GM23338 (cell line): ENCODE results near the gene HMGN4. TPM values are rescaled to one million over a fixed set of nuclear protein-coding genes. Genes with fewer than 3 reads are reported as not detected.
"Not testable (repeated sequence)": the region's sequence is repeated elsewhere in the genome, so short reads cannot be mapped to it uniquely, and the experiment has no call there.

Source experiments
- ATAC-seq: fragments of 200-7000 bp; cut with Tn5 transposase; 3 replicates; pipeline ENCODE4 v1.9.1; 2020
- DNase-seq: peaks from one replicate; pipeline ENCODE4 v3.0.0-alpha.2; 2015; ENCODE audit warnings: low spot score
- H2AFZ ChIP-seq: fragments of 200-600 bp; sonication (generic); 2 replicates; pipeline ENCODE4 v1.8.0; 2016; ENCODE audit warnings: antibody characterized with exemption, mild to moderate bottlenecking, moderate library complexity
- H3F3A ChIP-seq: fragments of 200-600 bp; sonication (generic); replicated peaks from 2 replicates; pipeline ENCODE4 v1.8.0; 2017; ENCODE audit warnings: antibody characterized with exemption, mixed run types, low read depth
- H3K27ac ChIP-seq: fragments of 200-600 bp; sonication (generic); 2 replicates; pipeline ENCODE4 v1.6.1; 2016; ENCODE audit warnings: low read depth
- H3K27me3 ChIP-seq: fragments of 200-600 bp; sonication (generic); 2 replicates; pipeline ENCODE4 v1.8.0; 2016; ENCODE audit warnings: mild to moderate bottlenecking, mixed run types, moderate library complexity; ENCODE audit not compliant: insufficient read depth
- H3K36me3 ChIP-seq: fragments of 200-600 bp; sonication (generic); 2 replicates; pipeline ENCODE4 v1.8.0; 2016; ENCODE audit warnings: mild to moderate bottlenecking; ENCODE audit not compliant: insufficient read depth
- H3K4me1 ChIP-seq: fragments of 200-600 bp; sonication (generic); 2 replicates; pipeline ENCODE4 v1.8.0; 2016; ENCODE audit warnings: mild to moderate bottlenecking, moderate library complexity; ENCODE audit not compliant: insufficient read depth
- H3K4me2 ChIP-seq: fragments of 200-600 bp; sonication (generic); 2 replicates; pipeline ENCODE4 v1.7.1; 2017; ENCODE audit warnings: mixed run types
- H3K4me3 ChIP-seq: fragments of 200-600 bp; sonication (generic); 2 replicates; pipeline ENCODE4 v1.6.1; 2016; ENCODE audit warnings: mixed run types
- H3K79me2 ChIP-seq: fragments of 200-600 bp; sonication (generic); replicated peaks from 2 replicates; pipeline ENCODE4 v1.8.0; 2017; ENCODE audit warnings: mild to moderate bottlenecking; ENCODE audit not compliant: insufficient read depth
- H3K9me2 ChIP-seq: fragments of 200-600 bp; sonication (generic); 2 replicates; pipeline ENCODE4 v1.8.0; 2017; ENCODE audit not compliant: insufficient read depth
- H4K20me1 ChIP-seq: fragments of 200-600 bp; sonication (generic); replicated peaks from 2 replicates; pipeline ENCODE4 v1.8.0; 2017; ENCODE audit warnings: mild to moderate bottlenecking; ENCODE audit not compliant: insufficient read depth
- H3K27ac Mint-ChIP-seq: 2 replicates; pipeline ENCODE4 v1.8.0; 2020; ENCODE audit warnings: inconsistent platforms, mild to moderate bottlenecking, moderate library complexity, mixed read lengths
- H3K27me3 Mint-ChIP-seq: 3 replicates; pipeline ENCODE4 v1.8.0; 2022; ENCODE audit warnings: low read depth, mild to moderate bottlenecking, moderate library complexity, mixed read lengths, inconsistent platforms; ENCODE audit not compliant: insufficient read depth, poor library complexity
- H3K36me3 Mint-ChIP-seq: 3 replicates; pipeline ENCODE4 v1.8.0; 2021; ENCODE audit warnings: low read depth, mild to moderate bottlenecking, inconsistent platforms, moderate library complexity, mixed read lengths
- H3K4me1 Mint-ChIP-seq: 3 replicates; pipeline ENCODE4 v1.8.0; 2020; ENCODE audit warnings: mild to moderate bottlenecking, inconsistent platforms, mixed read lengths
- H3K4me3 Mint-ChIP-seq: 3 replicates; pipeline ENCODE4 v1.8.0; 2021; ENCODE audit warnings: moderate library complexity, mild to moderate bottlenecking, inconsistent platforms, mixed read lengths
- H3K9me3 Mint-ChIP-seq: 3 replicates; pipeline ENCODE4 v1.8.0; 2020; ENCODE audit warnings: moderate library complexity, mild to moderate bottlenecking, inconsistent platforms, mixed read lengths
- CREB1 ChIP-seq: fragments of 250-450 bp; sonication (Bioruptor Pico); IDR thresholded peaks from 2 replicates; pipeline ENCODE4 v1.5.0; 2020; ENCODE audit warnings: low read depth, mild to moderate bottlenecking, moderate library complexity
- EZH2 ChIP-seq: fragments of 200-600 bp; sonication (generic); IDR thresholded peaks from one replicate; pipeline ENCODE4 v1.8.0; 2017; ENCODE audit warnings: antibody characterized with exemption, mild to moderate bottlenecking, low read depth; ENCODE audit not compliant: unreplicated experiment
- EZH2phosphoT487 ChIP-seq: fragments of 200-600 bp; sonication (generic); IDR thresholded peaks from one replicate; pipeline ENCODE4 v1.8.1; 2018; ENCODE audit warnings: antibody characterized with exemption; ENCODE audit not compliant: unreplicated experiment
- JUNB ChIP-seq: IDR thresholded peaks from one replicate; pipeline ENCODE4 v1.6.1; 2016; ENCODE audit warnings: antibody characterized with exemption; ENCODE audit not compliant: unreplicated experiment
- NANOG ChIP-seq: IDR thresholded peaks from 2 replicates; pipeline ENCODE4 v1.6.1; 2016; ENCODE audit warnings: antibody characterized with exemption, borderline replicate concordance
- POLR2AphosphoS5 ChIP-seq: IDR thresholded peaks from 2 replicates; pipeline ENCODE4 v1.6.1; 2016; ENCODE audit warnings: antibody characterized with exemption, low read depth
- STAT1 ChIP-seq: IDR thresholded peaks from one replicate; pipeline ENCODE4 v1.6.1; 2016; ENCODE audit warnings: antibody characterized with exemption; ENCODE audit not compliant: unreplicated experiment
- ZNF331 ChIP-seq: fragments of 250-450 bp; sonication (Bioruptor Pico); IDR thresholded peaks from 2 replicates; pipeline ENCODE4 v1.5.0; 2020; ENCODE audit warnings: low read depth, mild to moderate bottlenecking, moderate library complexity
- polyA plus RNA-seq: library from polyadenylated mRNA; unstranded; fragments of >200 nt; fragmentation: Nextera tagmentation; extraction: Ambion mirVana; gene quantifications from 2 replicates; pipeline ENCODE4 v1.2.1, GENCODE V29; 2016
- total RNA-seq: library from RNA; depleted of rRNA; stranded (reverse); fragments of >200 nt; shearing (Covaris generic); gene quantifications from 2 replicates; pipeline ENCODE4 v1.2.3, GENCODE V29; 2014
- TF ChIP-seq, protein P1 (sequence below), 2 experiments: fragments of 200-600 bp in 1 of 2; sonication (generic) in 1 of 2; conservative IDR thresholded peaks; 2 replicates each; pipeline versions ENCODE4 v1.5.1 to v1.6.1; 2016 to 2017; ENCODE audit warnings: antibody characterized with exemption in 2 of 2, low read depth in 2 of 2, mild to moderate bottlenecking in 2 of 2, moderate library complexity in 1 of 2
- TF ChIP-seq, protein P2 (sequence below): IDR thresholded peaks from 2 replicates; pipeline ENCODE4 v1.6.1; 2016; ENCODE audit warnings: antibody characterized with exemption
- TF ChIP-seq, protein P3 (sequence below): IDR thresholded peaks from one replicate; pipeline ENCODE4 v1.6.1; 2018; ENCODE audit warnings: antibody characterized with exemption; ENCODE audit not compliant: unreplicated experiment

Gene HMGN4
- total and polyA plus RNA-seq, 2 experiments from 2014 or later: 35.3 to 91.4 TPM

- H3K4me3 Mint-ChIP-seq: peak overlapping the region; percentile 97
- peaks cover 4% of the 10 kb centered on the region; the same call in 2 of the 3 replicates for H3K9me3 Mint-ChIP-seq
- Histone ChIP-seq H3K79me2 (peaks cover 9% of the 10 kb centered on the region; the same call in 1 of the 2 replicates), H3K36me3 (no peaks in the 10 kb centered on the region), H3K4me2 (peak overlapping the region; percentile 75), H3K27ac (peak overlapping the region; percentile 77), H4K20me1 (no peaks in the 10 kb centered on the region), H3K4me3 (peak overlapping the region; percentile 68), H3K4me1 (peaks cover 17% of the 10 kb centered on the region), H2AFZ (peak overlapping the region; percentile 48), H3K27me3 (no peaks in the 10 kb centered on the region), H3F3A (0 out of 2 replicates have a peak, but pooled peaks cover 3% of the 10 kb centered on the region), H3K9me2 (no peaks in the 10 kb centered on the region)
- DNase-seq: peak; percentile 86
- TF ChIP-seq STAT1 (no peak), EZH2 (no peak), POLR2AphosphoS5 (peak; percentile 70), CREB1 (CRISPR knock-in tag) (no peak; the same call in 1 of the 2 replicates), NANOG (no peak), JUNB (no peak), ZNF331 (CRISPR knock-in tag) (no peak), EZH2phosphoT487 (no peak)
- TF ChIP-seq, protein P1, sequence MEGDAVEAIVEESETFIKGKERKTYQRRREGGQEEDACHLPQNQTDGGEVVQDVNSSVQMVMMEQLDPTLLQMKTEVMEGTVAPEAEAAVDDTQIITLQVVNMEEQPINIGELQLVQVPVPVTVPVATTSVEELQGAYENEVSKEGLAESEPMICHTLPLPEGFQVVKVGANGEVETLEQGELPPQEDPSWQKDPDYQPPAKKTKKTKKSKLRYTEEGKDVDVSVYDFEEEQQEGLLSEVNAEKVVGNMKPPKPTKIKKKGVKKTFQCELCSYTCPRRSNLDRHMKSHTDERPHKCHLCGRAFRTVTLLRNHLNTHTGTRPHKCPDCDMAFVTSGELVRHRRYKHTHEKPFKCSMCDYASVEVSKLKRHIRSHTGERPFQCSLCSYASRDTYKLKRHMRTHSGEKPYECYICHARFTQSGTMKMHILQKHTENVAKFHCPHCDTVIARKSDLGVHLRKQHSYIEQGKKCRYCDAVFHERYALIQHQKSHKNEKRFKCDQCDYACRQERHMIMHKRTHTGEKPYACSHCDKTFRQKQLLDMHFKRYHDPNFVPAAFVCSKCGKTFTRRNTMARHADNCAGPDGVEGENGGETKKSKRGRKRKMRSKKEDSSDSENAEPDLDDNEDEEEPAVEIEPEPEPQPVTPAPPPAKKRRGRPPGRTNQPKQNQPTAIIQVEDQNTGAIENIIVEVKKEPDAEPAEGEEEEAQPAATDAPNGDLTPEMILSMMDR (conservative IDR thresholded peaks at IDR 0.05; ENCODE audit: low read depth in 2 of 2): peak; percentile 48 to 68
- TF ChIP-seq, protein P2, sequence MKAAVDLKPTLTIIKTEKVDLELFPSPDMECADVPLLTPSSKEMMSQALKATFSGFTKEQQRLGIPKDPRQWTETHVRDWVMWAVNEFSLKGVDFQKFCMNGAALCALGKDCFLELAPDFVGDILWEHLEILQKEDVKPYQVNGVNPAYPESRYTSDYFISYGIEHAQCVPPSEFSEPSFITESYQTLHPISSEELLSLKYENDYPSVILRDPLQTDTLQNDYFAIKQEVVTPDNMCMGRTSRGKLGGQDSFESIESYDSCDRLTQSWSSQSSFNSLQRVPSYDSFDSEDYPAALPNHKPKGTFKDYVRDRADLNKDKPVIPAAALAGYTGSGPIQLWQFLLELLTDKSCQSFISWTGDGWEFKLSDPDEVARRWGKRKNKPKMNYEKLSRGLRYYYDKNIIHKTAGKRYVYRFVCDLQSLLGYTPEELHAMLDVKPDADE: no peak; the same call in 1 of the 2 replicates
- TF ChIP-seq, protein P3, sequence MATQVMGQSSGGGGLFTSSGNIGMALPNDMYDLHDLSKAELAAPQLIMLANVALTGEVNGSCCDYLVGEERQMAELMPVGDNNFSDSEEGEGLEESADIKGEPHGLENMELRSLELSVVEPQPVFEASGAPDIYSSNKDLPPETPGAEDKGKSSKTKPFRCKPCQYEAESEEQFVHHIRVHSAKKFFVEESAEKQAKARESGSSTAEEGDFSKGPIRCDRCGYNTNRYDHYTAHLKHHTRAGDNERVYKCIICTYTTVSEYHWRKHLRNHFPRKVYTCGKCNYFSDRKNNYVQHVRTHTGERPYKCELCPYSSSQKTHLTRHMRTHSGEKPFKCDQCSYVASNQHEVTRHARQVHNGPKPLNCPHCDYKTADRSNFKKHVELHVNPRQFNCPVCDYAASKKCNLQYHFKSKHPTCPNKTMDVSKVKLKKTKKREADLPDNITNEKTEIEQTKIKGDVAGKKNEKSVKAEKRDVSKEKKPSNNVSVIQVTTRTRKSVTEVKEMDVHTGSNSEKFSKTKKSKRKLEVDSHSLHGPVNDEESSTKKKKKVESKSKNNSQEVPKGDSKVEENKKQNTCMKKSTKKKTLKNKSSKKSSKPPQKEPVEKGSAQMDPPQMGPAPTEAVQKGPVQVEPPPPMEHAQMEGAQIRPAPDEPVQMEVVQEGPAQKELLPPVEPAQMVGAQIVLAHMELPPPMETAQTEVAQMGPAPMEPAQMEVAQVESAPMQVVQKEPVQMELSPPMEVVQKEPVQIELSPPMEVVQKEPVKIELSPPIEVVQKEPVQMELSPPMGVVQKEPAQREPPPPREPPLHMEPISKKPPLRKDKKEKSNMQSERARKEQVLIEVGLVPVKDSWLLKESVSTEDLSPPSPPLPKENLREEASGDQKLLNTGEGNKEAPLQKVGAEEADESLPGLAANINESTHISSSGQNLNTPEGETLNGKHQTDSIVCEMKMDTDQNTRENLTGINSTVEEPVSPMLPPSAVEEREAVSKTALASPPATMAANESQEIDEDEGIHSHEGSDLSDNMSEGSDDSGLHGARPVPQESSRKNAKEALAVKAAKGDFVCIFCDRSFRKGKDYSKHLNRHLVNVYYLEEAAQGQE: no peak
- H3K4me1 Mint-ChIP-seq: peaks cover 27% of the 10 kb centered on the region
- peaks cover 8% of the 10 kb centered on the region for H3K27me3 Mint-ChIP-seq
- peak; percentile 95 for ATAC-seq
- H3K36me3 Mint-ChIP-seq: peaks cover 4% of the 10 kb centered on the region
- peak overlapping the region; percentile 92 for H3K27ac Mint-ChIP-seq
These were observed 16.4 kb upstream of the HMGN4 start for GRCh38 chr6:26521600-26522391.

- not testable (repeated sequence) for H4K20me1 ChIP-seq, H3K27me3 ChIP-seq, H3K79me2 ChIP-seq, ATAC-seq, H3K27ac Mint-ChIP-seq, DNase-seq, H3F3A ChIP-seq, H3K36me3 Mint-ChIP-seq, H3K9me2 ChIP-seq, H3K36me3 ChIP-seq, H3K27me3 Mint-ChIP-seq, H3K27ac ChIP-seq, H3K9me3 Mint-ChIP-seq
- H3K4me1 Mint-ChIP-seq: peaks cover 30% of the 10 kb centered on the region
- Histone ChIP-seq H2AFZ (peak overlapping the region; percentile 48; the same call in 1 of the 2 replicates), H3K4me3 (peak overlapping the region; percentile 68), H3K4me2 (peak overlapping the region; percentile 75), H3K4me1 (peaks cover 20% of the 10 kb centered on the region)
- peak overlapping the region; percentile 97 for H3K4me3 Mint-ChIP-seq
These were observed 15.5 kb upstream of the HMGN4 start for GRCh38 chr6:26522486-26523228.

- not testable (repeated sequence) for H4K20me1 ChIP-seq, H3K27me3 Mint-ChIP-seq, H3K9me2 ChIP-seq, H3K4me3 Mint-ChIP-seq, H3K27ac Mint-ChIP-seq, H3K4me2 ChIP-seq, H3K4me3 ChIP-seq, H3F3A ChIP-seq, ATAC-seq, H3K36me3 ChIP-seq, H2AFZ ChIP-seq, DNase-seq, H3K9me3 Mint-ChIP-seq, H3K27me3 ChIP-seq, H3K36me3 Mint-ChIP-seq, H3K79me2 ChIP-seq, H3K27ac ChIP-seq
- H3K4me1 ChIP-seq: peaks cover 36% of the 10 kb centered on the region
- H3K4me1 Mint-ChIP-seq: peaks cover 43% of the 10 kb centered on the region
These were observed 13.9 kb upstream of the HMGN4 start for GRCh38 chr6:26524314-26524713.
